GM23338 (cell line): ENCODE data around the gene ATG9B.
A peak's percentile ranks its signal among the peaks of the same experiment; 100 is the strongest.

Experiments used
- CREB1 ChIP-seq: fragments of 250-450 bp; sonication (Bioruptor Pico); IDR thresholded peaks from 2 replicates; pipeline ENCODE4 v1.5.0; 2020; ENCODE audit warnings: low read depth, mild to moderate bottlenecking, moderate library complexity
- CTCF ChIP-seq, 2 experiments: fragments of 200-600 bp in 1 of 2; sonication (generic) in 1 of 2; conservative IDR thresholded peaks; 2 replicates each; pipeline versions ENCODE4 v1.5.1 to v1.6.1; 2016 to 2017; ENCODE audit warnings: antibody characterized with exemption in 2 of 2, low read depth in 2 of 2, mild to moderate bottlenecking in 2 of 2, moderate library complexity in 1 of 2
- ETS1 ChIP-seq: IDR thresholded peaks from 2 replicates; pipeline ENCODE4 v1.6.1; 2016; ENCODE audit warnings: antibody characterized with exemption
- EZH2 ChIP-seq: fragments of 200-600 bp; sonication (generic); IDR thresholded peaks from one replicate; pipeline ENCODE4 v1.8.0; 2017; ENCODE audit warnings: antibody characterized with exemption, mild to moderate bottlenecking, low read depth; ENCODE audit not compliant: unreplicated experiment
- EZH2phosphoT487 ChIP-seq: fragments of 200-600 bp; sonication (generic); IDR thresholded peaks from one replicate; pipeline ENCODE4 v1.8.1; 2018; ENCODE audit warnings: antibody characterized with exemption; ENCODE audit not compliant: unreplicated experiment
- JUNB ChIP-seq: IDR thresholded peaks from one replicate; pipeline ENCODE4 v1.6.1; 2016; ENCODE audit warnings: antibody characterized with exemption; ENCODE audit not compliant: unreplicated experiment
- POLR2AphosphoS5 ChIP-seq: IDR thresholded peaks from 2 replicates; pipeline ENCODE4 v1.6.1; 2016; ENCODE audit warnings: antibody characterized with exemption, low read depth
- REST ChIP-seq: IDR thresholded peaks from one replicate; pipeline ENCODE4 v1.6.1; 2018; ENCODE audit warnings: antibody characterized with exemption; ENCODE audit not compliant: unreplicated experiment
- ZNF114 ChIP-seq: fragments of 250-450 bp; sonication (Bioruptor Pico); IDR thresholded peaks from 2 replicates; pipeline ENCODE4 v1.5.0; 2020; ENCODE audit warnings: mild to moderate bottlenecking, moderate library complexity
- ZNF331 ChIP-seq: fragments of 250-450 bp; sonication (Bioruptor Pico); IDR thresholded peaks from 2 replicates; pipeline ENCODE4 v1.5.0; 2020; ENCODE audit warnings: low read depth, mild to moderate bottlenecking, moderate library complexity

- TF ChIP-seq REST, result no peak
- 0 out of 4 replicates have a peak, but pooled peaks of 1 of the 2 experiments have one; percentile 7 for TF ChIP-seq CTCF (conservative IDR thresholded peaks at IDR 0.05; ENCODE audit: low read depth in 2 of 2)
- no peak for TF ChIP-seq EZH2phosphoT487
- TF ChIP-seq POLR2AphosphoS5, result no peak
- TF ChIP-seq EZH2, result no peak
- no peak for TF ChIP-seq CREB1
- no peak for TF ChIP-seq JUNB
- TF ChIP-seq ETS1, result no peak
- no peak for TF ChIP-seq ZNF331 (CRISPR knock-in tag)
- no peak for TF ChIP-seq ZNF114 (CRISPR knock-in tag)
Measured at GRCh38 chr7:151056283-151056665, 32.0 kb upstream of the ATG9B start.
